GM18507 (cell line): ENCODE results near the gene KIZ.
"Not testable (repeated sequence)": the region's sequence is repeated elsewhere in the genome, so short reads cannot be mapped to it uniquely, and the experiment has no call there.

Source experiments
- DNase-seq: peaks from one replicate; pipeline ENCODE4 v3.0.0; 2011; ENCODE audit warnings: low read depth; ENCODE audit not compliant: insufficient read length; ENCODE audit errors: extremely low spot score
- FAIRE-seq: peaks from 2 replicates; lab custom pipeline; 2011; peaks lifted over from hg19 to GRCh38; lab: Jason Lieb, UNC

Gene KIZ

DNA sequence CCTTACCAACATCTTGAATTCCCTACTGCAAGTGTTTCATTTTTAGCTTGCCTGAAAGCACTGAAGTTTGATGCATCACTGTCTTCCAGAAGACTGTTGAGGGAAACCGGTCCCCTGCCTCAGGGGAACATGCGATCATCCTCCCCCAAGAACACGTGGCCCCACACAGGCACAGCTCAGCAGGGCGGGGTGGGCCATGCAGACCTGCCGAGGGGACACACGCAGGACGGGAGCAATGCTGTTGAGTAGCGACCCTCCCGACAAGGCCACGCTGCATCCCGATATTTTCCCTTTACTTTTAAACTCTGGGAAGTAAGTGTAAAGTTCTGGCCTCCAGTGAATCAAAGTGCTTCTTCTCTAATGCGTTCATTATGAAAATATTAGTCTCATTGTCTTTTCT is 117.9 kb downstream of the KIZ start:
- FAIRE-seq (no peak), DNase-seq (no peak)

DNA sequence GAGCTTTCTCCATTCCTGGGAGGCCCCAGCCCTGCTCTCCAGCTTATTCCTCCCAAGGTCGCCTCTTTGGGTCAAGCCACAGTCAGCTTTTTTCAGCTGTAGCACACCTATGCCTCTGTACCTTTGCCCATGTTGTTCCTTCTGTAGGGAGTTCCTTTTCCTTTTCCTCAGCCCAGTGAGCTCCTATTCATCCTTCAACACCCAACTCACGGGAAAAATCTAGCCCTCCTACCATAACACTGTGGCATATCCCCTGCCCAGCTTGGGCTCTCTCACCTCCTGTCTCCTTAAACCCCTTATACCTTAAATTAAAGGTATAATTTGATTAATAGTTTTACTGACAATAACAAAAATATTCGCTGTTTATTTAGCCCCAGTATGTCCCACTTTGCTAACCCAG is 118.9 kb downstream of the KIZ start:
- FAIRE-seq (no peak), DNase-seq (no peak)

DNA sequence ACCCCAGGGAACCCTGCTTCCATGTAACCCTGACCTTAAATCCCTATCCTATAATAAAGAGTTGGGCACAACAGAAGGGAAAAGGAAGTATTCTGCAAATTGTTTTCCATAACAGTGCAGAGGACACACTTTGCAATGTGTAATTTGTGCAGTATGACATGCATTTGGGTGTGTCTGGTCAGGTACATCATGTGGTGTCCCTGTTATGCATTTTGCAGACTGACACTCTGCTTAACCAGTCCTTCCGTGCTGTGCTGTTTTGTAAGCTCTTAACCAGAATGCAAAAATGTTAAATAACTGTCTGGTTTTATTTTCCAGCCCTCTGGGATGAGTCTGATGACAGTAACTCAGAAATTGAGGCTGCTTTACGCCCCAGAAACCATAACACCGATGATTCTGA is 120.3 kb downstream of the KIZ start:
- DNase-seq (no peak), FAIRE-seq (no peak)

DNA sequence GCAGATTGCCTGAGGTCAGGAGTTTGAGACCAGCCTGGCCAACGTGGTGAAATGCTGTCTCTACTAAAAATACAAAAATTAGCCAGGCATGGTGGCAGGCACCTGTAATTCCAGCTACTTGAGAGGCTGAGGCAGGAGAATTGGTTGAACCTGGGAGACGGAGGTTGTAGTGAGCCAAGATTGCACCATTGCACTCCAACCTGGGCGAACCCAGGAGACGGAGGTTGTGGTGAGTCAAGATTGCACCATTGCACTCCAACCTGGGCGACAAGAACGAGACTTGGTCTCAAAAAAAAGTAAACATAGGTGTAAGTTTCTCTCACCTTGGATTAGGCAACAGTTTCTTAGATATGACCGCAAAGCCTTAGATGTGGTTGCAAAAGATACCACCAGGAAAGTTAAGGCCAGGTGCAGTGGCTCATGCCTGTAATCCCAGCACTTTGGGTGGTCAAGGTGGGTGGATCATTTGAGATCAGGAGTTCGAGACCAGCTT is 121.8 kb downstream of the KIZ start:
- not testable (repeated sequence) for DNase-seq, FAIRE-seq

DNA sequence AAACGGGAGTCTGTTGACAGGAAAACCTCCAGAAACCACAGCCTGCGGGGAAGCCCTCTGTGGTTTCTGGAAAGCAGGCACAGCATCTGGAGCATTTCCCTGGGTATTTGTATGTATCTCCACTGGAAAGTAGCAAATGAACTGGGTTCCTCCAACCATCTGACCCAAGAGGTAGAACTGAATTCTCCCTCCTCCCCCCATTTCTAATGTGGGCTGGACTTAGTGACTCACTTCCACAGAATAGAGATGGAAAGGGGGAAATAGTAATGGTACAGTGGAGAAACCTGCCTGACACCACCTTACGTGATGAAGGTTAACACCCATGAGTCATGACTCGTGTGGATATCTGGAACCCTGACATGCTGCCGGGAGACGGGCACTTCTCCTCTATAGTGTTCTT is 125.4 kb downstream of the KIZ start:
- DNase-seq (no peak), FAIRE-seq (no peak)

DNA sequence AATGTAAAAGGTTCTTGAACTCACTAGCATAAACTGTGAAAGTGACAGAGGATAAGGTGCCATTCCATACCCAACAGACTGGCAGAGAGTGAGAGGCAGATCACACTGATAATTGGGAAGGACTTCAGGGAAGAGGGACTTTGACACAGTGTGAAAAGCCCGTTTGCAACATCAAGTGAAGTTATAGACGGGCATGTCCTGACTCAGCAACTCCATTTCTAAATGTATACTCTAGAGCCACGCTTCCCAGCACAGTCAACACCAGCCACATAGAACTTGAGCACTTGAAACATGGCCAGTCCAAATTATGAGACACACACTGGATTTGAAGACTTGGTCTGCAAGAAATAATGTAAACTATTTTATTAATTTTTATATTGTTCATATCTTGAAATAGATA is 131.3 kb downstream of the KIZ start:
- FAIRE-seq (no peak), DNase-seq (no peak)

DNA sequence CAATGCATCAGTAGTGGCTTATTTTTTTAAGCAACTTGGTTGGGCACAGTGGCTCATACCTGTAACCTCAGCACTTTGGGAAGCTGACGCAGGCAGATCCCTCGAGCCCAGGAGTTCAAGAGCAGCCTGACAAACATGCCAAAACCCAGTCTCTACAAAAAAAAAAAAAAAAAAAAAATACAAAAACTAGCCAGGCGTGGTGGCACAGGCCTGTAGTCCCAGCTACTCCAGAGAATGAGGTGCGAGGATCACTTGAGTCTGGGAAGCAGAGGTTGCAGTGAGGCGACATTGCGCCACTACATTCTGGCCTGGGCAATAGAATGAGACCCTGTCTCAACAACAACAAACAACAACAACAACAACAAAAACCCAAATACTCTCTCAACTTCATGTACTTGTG is 132.5 kb downstream of the KIZ start:
- DNase-seq (no peak), FAIRE-seq (no peak)

DNA sequence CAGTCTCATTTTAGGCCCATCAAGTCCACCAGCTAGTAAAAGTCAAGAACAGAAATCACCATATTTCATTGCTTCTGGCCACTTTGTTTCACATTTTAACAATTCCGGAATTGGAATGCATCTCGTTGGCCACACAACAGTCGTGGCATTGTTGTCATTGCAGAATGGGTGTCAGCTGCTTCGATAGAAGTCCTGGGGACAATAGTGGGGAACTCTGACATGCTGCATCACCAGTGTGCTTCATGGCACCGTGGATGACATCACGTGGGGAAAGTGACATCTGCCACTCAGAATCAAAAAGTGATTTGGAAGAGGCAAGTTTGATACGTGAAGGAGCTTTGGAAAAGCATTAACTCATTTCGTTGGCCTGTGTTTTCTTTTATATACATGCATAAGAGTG is 133.5 kb downstream of the KIZ start:
- DNase-seq (no peak), FAIRE-seq (no peak)

DNA sequence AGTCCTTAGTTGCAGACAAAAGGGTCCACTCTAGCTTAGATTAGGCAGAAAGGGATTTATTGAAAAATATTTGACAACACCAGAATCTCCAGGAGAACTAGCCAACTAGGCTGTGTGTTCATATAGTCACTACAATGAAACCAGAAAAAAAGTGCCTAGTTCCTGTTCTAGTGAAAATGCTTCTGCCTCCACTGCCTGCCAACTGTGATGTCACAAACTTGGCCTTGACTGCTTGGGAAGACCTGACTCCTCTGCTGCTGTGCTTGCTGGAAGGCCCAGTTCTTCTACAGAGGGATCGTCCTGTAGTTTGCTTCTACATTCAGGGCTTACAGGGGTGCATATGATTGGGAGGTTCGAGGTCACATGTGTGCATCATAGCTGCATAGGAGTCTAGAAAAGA is 136.9 kb downstream of the KIZ start:
- FAIRE-seq, result no peak
- no peak for DNase-seq

DNA sequence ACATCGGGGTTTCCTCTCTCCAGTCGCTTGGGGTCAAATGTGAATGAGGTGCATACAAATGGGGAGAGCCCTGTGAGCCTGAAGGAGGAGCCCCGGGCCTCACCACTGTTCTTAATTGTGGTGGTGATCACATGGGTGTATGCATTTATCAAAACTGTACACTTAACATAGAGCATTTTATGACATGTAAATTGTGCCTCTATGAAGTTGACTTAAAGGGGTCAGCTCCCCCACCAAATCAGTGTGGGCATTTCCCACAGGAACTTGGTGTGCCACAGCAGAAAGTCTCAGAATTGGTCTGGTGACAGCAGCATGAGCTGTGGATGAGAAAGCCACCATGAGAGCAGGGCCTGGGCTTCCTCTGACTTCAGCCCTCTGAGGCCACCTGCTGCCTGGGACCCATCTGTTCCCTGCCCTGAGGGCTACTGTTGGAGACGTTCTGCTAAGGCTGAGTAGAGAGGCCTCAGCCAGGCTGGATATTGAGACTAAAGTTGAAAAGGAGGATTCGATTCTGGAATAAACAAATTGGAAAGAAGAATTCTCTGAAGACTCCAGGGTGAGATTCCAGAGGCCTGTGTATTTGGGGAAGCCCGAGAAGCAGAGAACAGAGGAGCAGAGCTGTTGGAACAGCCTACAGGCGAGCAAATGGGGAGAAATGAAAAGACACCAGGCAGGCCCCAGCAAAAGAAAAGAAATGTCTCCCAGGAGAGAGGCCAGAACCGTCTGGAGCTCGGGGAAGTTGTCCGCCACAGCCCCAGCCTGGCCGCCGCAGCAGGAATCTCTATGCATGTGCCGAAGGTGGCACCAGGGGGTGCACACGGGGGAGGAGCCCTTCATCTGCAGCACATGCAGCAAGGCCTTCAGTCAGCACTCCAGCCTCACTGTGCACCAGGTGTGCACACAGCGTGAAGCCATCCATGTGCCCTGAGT is 139.6 kb downstream of the KIZ start:
- DNase-seq (no peak), FAIRE-seq (no peak)

DNA sequence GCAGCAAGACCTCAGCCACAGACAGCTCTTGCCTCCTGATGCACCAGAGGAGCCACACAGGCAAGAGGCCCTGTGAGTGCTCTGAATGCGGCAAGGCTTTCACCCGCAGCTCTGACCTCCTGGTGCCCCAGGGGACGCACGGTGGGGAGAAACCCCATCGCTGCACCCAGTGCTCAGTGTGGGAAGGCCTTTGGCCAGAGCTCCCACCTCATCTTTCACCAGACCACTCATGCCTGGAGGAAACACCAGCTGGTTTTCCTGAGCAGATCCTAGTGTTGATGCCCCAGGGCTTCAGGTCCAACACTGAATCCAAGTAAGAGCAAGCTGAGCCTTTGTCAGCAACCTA is 140.3 kb downstream of the KIZ start:
- no peak for DNase-seq
- no peak for FAIRE-seq

DNA sequence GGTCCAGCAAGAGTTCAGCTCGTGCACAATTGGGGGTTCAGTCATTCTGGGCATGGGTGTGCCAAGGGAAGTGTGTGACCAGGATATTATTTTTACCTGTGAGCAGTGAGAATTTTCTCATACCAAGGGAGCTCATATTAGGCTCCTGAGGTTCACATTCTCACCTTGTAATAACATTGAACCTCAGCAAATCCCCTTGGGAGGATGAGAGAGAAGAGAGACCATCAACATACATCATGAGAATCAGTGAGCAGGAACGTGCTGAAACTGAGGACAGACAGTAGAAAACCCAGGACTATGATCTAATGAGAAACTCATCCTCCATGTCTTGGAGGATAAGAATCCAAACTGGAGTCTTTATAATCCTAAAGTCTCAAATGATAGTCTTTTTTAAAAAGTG is 143.9 kb downstream of the KIZ start:
- FAIRE-seq (no peak), DNase-seq (no peak)

DNA sequence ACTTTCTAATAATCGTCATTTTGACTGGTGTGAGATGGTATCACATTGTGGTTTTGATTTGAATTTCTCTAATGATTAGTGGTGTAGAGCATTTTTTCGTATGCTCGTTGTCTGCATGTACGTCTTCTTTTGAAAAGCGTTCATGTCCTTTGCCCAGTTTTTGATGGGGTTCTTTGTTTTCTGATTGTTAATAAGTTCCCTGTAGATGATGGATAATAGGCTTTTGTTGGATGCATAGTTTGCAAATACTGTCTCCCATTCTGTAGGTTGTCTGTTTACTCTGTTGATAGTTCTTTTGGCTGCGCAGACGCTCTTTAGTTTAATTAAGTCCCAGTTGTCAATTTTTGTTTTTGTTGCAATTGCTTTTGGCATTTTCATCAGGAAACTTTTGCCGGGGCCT is 144.9 kb downstream of the KIZ start:
- FAIRE-seq (no peak), DNase-seq (no peak)

DNA sequence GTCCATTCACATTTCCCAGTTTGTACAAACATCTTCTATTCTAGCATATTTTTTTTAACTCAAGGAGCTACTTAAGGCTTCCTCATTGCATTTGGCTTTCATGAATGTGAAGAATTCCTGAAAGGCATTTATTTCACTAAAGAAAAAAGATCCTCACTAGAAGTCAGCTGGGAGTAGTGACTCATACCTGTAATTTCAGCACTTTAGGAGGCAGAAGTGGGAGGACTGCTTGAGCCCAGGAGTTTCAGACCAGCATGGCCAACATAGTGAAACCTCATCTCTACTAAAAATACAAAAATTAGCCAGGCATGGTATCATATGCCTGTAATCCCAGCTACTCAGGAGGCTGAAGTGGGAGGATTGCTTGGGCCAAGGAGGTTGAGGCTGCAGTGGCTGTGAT is 146.4 kb downstream of the KIZ start:
- no peak for FAIRE-seq
- DNase-seq, result no peak

DNA sequence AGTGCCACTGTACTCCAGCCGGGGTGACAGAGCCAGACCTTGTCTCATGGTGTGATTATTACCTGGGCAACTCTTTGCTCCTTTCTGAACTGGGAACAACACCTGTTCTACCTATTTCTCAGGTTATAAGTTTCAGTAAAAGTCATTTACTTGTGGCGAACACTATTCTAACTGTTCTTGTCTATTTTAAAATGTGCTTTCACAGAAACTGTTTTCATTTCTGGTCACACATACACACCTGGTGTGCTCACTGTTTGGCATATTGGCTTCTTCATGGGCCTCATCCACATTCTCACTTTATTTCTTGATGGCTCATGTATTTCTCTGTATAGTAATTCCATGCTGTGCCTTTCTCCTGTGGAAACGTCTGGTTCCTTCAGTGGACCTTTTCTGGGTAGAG is 146.8 kb downstream of the KIZ start:
- FAIRE-seq, result no peak
- DNase-seq, result no peak

DNA sequence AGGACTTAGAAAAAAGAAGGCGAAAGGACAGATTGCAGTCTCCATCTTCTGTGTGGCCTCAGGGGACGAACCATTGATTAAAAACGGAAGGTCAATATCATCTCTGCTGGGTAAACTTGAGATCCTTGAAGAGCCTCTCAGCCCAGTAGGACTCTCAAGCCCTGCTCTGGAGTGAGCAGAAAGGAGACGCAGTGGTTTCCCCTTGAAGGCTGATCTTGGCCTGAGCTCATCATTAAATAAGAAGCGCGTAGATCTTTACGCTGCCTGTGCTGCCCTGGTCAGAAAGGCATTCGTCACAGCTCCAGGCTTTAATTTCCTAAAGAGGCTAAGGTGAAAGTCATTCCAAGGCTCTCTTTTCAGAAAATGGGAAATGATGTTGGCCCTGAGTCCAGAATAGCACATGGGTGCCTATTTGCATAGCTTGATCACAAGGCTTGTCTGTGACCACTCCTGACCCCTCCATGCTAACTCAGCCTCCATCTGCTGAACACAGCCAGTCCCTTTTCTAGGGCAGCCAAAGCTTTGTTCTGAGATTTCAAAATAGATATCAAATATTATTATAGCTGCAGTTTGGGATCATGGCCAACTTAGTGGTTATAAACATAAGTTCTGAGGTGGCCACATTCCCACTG is 148.0 kb downstream of the KIZ start:
- no peak for FAIRE-seq

DNA sequence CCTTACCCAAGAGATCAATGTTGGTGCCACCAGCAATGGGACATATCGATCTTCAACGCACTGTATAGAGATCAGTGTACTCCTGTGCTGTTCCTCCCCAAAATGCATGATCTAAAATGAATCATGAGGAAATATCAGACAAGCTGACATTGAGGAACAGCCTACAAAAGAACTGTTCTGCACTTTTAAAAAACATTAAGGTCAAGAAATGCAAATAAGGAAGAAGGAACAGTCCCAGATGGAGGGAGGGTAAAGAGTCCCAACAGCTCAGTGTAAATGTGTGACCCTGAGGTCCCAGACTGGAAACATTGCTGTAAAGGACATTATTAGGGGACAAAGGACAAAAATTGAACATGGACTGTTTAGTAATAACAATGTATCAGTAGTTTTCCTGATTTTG is 152.9 kb downstream of the KIZ start:
- FAIRE-seq, result no peak
- DNase-seq, result no peak

More for the DNA sequence above, 148.0 kb downstream of the KIZ start:
- DNase-seq, result no peak

DNA sequence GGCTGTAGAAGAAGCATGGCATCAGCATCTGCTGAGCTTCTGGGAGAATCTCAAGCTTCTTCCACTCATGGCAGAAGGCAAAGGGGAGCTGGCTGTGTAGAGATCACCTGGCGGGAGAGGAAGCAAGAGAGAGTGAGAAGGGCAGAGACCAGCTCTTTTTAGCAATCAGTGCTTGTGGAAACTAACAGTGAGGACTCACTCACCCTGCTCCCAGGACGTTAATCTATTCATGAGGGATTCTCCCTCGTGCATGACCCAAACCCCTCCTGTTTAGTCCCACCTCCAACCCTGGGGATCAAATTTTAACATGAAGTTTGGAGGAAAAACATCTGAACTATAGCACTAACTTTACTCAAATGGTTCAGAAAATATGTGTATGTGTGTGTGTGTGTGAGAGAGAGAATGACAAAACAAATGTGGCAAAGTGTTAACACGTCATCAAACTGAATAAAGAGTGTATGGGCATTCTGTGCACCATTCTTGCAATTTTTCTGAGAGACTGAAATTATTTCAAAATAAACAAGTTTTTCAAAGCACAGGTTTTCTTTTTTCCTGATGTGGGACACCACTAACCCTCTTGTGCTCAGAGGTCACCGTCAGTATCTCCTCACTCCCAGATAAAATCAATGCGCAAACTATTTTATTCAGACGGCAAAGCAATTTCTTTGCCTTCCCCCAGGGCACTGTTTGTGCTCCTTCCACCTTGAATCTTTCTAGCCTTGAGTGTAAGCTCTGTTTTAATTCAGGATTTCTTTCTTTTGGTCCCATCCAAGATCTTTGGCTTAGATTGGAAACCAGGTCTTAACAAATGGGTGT is 154.0 kb downstream of the KIZ start:
- DNase-seq (no peak), FAIRE-seq (no peak)

DNA sequence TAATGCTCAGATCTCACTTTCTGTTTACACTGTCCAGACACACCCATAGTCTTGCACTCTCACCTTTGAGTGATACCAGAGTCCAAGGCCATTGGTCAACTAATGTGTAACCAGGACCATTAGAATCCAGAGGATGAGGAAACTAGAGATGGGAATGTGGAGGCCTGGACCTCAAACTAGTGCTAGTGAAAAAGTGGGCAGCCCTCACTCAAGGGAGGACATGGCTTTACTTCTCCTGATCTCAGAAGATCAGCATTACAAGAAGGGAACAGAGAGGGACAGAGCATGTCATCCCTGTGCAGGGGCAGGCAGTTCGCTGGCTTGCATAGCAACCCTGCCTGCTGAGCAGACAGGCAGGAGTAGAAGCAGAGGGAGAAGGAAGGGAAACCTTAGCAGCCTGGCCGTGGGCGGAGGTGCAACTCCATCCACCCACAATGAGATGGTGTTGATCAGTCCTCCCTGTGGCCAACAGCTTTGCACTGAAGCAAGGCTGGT is 154.7 kb downstream of the KIZ start:
- DNase-seq (no peak), FAIRE-seq (peak; percentile 70)

DNA sequence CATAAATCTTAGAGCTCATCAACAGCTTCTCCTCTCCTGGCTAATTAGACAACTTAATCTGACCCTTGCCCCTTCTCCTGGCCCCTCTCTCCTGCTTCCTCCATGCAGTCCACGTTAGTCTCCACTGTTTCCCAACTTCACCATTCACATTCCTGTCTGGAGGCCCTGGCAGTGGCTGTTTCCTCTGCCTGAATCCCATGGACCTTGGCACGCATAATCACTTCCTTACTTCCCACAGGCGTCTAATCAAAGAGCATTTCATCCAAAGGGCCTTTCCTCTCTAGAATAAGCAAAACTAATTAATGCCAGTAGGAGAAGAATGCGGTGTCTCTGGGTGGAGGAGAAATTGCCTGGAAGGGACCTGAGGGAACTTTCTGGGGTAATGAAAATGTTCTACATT is 160.9 kb downstream of the KIZ start:
- no peak for FAIRE-seq
- no peak for DNase-seq
